Islet of Langerhans (tissue), 1 donor: Measurements from ENCODE around the gene TMEM237.

Experiments
- FAIRE-seq: peaks from one replicate; lab custom pipeline; 2011; peaks lifted over from hg19 to GRCh38; lab: Jason Lieb, UNC

Gene TMEM237

DNA sequence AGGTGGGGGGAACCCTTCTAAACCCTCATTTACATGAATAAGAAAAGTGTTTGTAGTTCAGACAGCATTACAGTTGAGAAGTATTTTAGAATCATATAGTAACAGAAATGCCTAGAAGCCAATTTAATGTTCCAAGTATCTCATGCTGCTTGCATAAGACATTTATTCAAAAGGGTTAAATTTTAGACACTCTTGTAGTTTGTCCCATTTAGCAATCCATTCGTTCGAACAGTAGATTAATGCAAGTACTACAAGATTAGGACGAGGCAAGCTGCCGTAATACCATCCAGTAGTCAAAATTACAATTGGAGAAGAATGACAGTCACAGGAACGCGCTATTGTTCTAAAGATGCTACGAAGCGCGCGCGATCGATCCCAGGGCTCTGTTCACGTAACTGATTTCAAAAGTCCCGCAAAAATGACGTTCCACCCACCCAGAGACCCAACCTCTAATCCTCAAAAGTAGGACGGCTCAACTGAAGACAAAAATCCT lies 1.2 kb downstream of the TMEM237 start:
- peak; percentile 49 for FAIRE-seq

DNA sequence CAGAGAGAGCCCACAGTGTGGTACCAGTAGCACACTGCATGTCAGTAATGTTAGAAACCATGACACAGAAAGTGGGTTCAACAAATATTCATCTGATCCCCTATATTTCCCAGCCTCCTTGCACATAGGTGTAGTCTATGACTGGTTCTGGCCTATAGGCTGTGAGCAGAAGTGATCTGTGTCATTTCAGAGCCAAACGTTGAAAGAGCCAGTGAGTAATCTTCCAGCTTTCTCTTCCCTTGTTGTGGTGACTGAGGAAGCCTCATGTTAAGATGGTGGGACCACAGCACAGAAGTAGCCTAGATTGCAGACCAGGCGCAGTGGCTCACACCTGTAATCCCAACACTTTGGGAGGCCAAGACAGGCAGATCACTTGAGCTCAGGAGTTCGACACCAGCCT lies 4.1 kb downstream of the TMEM237 start:
- FAIRE-seq = no peak

DNA sequence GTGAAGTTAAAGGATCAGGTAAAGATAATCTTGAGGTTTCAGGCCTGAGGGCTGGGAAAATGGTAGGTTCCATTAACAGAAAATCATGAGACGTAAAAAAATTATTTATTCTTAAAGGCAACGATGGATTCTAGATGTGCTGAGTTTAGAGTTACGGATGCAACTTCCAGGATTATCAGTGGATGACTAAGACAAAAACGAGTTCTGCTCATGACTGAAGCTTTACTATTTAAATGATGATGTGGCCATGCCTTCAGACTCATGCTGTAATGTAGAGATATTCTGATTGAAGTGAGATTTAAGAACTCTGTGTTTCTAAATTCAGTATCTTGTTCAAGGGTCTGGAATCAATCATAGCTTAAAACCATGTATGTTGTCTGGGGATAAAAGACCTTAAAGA lies 5.0 kb downstream of the TMEM237 start:
- FAIRE-seq = no peak

DNA sequence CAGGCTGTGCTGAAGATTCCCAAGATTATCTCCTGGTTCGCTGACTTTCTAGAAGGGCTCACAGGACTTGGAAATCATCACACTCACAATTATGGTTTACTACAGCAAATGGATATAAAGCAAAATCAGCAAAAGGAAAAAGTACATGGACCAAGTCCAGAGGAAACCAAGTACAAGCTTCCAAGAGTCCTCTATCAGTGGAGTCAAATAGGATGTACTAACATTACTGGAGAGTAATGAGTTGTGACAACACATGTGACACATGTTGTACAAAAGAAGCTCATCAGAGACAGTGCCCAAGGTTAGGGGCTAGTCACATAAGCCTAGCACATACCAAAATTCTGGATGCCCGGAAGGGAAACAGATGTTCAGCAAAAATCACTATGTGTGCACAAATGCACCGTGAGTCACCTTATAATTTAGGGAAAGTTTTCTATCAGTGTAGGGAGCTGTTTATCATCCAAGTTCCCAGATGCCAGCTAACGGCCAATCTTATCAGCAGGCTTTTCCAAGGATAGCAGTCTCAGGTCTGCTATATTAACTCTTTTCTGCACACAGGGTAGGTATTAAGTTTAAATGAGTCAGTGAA lies 9.5 kb downstream of the TMEM237 start:
- FAIRE-seq = no peak

DNA sequence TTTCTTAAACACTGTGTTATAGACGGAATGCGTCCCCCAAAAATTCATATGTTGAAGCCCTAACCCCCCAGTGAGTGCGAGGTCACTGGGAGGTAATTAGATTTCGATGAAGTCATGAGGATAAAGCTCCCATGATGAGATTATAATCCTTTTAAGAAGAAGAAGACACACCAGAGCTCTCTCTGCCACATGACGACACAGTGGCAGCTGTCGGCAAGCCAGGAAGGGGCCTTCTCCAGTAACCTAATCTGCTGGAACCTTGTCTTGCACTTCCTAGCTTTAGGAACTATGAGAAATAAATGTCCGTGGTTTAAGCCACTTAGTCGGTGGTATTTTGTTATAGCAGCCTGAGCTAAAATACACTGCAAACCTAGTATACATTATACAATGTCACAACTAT lies 12.3 kb downstream of the TMEM237 start:
- no peak for FAIRE-seq

DNA sequence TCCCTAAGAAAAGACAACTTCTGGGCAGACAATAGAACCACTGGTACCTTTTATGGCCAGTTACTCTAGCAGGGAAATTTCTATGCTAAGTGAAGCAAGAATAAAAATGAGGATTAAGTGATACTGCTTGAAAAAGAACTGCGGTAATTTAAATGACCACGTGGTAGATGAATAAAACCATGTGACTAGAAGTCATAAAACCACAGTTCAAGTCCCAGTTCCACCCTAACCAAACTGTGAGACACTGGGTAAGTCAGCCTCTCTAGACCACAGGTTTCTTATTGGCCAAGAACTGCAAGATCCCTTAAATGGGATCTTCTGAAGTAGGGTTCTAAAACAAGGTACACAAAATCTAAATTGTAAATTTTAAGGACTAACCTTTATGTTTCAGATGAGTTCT lies 12.7 kb downstream of the TMEM237 start:
- FAIRE-seq = no peak

DNA sequence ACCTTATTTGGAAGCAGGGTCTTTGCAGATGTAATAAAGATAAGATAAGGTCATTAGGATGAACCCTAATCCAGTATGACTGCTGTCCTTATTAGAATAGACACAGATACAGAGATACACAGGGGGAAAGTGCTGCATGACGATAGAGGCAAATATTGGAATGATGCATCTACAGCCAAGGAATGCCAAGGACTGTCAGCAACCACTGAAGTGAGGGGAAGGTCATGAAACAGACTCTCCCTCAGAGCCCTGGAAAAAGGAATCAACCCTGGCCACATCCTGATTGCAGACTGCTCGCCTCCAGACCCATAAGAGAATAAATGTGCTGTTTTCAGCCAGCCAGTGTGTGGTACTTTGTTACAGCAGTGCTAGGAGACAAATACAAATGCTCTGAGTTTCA lies 14.8 kb downstream of the TMEM237 start:
- FAIRE-seq = no peak

DNA sequence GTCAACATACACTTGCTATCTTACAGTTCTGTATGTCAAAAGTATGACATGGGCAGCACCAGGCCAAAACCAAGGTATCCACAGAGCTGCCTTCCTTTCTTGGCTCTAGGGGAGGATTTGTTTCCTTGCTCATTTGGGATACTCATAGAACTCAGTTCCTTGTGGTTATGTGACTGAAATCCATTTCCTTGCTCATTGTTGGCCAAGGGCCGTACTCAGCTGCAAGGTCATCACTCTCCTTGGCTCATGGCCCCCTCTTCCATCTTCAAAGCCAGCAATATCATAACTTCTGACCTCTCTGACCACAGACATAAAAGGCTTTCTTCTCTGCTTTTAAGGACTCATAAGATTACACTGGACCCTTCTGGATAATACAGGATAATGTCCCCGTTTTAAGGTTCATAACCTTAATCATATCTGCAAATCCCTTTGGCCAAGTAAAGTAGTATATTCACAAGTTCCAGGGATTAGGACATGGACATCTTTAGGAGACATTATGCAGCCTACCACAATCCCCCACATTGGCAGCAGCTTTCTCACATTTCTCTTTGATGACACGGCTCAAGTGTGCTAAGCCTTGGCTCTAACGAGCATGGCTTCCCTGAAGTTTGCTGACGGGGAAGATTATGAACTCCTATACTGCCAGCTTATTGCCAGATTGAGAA lies 20.9 kb downstream of the TMEM237 start:
- no peak for FAIRE-seq

DNA sequence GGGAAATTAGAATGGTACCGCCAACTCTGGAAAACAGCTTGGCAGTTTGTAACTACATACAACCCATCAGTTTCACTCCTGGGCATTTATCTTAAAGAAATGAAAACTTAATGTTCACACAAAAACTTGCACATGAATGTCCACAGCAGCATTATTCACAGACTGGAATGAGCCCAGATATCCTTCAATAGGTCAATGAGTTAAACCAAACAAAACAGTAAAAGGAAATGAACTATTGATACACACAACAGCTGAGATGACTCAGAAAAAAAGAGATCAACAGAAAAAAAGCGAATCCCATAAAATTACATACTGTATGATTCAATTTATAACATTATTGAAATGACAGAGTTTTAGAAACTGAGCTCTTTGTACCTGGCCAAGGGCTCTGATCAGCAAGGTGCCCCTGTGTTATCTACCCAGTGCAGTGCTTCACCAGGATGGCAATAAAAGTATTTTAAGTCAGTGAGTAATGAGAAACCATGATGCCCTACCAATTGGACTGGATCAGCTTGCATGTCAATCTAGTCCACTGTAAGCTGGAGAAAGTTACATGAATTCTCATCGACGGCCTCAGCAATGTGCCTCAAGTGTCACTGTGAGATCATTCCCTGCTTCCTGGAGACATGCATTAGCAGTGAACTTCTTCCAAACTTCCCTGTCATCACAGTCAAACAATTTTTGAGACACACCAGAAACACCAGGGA lies 21.9 kb downstream of the TMEM237 start:
- FAIRE-seq = no peak

DNA sequence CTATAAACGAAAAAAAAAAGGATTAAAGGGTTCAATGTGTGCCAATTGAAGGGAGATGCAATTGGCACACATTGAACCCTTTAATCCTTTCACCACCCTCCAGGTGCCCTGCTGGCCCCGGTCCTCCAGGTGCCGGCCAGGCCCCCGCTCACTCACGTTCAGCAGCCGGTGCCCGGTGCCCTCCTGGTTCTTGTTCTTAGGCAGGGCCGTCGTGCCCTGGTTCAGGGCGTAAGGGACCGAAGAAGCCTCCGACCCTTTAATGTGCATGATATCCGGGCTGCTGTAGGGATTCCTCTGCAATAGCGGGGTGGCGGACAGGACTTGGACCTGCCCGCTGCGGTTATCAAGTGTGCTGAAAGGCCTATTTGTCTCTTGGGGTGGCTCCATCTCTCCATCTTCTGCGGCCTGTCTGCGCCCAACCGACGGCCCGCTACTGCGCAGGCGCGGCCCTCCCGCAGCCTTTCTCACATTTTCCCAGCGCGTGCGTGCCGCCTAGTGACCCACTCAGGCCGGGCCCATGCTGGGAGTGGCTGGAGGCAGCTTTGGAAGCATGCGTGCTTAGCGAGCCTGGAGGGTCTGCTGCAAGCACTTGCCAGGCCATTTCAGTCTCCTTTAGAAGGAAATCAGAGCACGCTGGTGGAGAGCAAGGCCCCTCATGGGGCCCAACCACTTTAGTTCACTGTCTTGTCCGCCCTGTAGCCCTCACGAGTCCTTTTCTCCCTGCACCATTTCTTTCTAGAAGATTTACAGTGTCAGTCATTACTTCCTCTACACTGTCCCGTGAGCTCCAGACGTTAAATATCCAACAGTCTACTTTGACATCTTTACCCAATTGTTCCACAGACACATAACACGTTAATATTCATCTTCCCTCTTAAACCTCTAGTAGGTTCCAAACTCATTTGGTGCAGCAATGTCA lies 24.3 kb downstream of the TMEM237 start:
- FAIRE-seq = no peak

DNA sequence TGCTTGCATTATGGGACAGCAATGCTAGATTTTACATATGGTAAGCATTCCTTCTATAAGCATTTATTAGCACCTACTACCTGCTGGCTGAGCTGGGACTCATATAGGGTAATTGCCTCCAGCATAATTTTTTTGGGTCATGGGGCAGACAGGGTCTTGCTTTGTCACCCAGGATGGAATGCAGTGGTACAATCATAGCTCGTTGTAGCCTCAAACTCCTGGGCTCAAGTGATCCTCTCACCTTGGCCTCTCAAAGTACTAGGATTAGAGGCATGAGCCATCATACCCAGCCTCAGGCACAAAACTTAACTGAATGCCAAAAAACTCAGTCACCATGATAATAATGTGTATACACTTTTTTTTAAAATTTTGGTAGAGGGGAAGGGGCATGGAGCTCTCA lies 35.3 kb downstream of the TMEM237 start:
- FAIRE-seq = no peak

DNA sequence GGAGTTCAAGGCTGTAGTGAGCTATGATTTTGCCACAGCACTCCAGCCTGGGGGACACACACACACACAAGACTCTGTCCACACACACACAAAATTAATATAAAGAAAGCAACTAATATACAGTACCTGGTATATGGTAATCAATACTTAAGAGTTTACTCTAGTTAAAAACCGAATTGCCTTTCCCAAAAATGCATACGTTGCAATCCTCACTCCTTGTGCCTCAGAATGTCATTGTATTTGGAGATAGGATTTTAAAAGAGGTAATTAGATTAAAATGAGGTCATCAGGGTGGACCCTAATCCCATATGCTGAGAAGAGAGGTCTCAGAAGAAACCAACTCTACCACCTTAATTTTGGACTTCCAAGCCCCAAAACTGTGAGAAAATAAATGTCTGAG lies 35.7 kb downstream of the TMEM237 start:
- no peak for FAIRE-seq

DNA sequence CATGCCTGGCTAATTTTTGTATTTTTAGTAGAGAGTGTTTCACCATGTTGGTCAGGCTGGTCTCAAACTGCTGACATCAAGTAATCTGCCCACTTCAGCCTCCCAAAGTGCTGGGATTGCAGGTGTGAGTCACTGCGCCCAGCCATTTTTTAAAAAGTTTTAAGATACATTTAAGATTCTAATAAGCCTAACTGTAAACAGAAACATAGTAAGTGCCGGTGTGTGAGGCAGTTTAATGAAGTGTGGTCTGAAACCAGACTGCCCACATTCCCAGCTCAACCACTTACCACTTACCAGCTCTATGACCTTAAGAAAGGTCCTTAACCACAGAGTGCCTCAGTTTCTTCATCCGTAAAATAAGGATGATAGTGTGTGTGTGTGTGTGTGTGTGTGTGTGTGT lies 42.4 kb downstream of the TMEM237 start:
- no peak for FAIRE-seq

DNA sequence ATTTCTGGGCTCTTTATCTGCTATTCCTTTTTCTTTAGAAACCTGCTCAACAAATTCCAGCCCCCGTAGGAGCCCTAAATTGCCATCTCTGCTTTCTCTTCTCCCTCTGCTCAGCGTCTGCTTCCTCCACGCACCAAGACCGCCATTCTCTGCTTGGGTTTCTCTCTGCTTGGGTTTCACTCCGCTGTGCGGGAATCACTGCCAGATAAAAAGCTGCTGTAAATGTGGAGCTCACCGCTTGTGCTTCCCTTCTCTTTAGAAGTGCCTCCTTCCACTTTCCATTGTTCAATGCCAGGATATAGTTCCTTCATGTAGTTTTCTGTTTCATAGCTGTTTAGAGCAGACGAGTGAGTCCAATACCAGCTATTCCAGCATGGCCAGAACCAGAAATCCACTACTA lies 45.9 kb downstream of the TMEM237 start:
- FAIRE-seq = no peak

DNA sequence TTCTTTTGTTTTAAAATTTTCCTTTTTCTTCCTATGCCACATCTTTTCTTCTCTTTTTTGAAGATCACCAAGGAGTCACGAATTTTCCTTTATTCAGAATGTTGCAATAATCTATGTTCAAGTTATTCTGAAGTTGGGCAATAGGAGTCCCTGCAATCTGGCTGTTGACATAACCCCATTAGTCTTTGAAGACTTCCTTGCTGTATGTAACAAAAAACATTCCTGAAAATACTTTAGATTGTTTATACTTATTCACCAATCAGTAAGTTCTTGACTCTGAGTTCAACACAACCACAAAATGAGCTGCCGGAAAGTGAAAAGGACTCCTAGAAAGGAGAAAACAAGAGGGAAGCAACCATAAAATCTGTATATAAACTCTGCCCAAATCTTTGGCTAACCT lies 62.8 kb downstream of the TMEM237 start:
- no peak for FAIRE-seq

DNA sequence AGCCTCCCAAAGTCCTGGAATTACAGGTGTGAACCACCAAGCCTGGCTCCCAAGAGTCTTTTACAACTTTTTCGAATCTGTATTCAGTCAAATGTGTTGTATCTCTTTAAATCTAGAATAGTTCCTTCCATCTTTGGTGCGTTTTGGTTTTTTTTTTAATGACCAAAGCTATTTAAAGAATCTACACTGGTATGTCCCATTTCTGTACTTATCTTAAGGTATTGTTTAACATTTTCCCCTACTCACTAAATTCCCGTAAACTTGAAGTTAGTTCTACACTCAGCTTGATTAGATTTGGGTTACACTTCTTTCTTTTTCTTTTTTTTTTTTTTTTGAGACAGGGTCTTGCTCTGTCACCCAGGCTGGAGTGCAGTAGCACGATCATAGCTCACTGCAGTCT lies 63.8 kb downstream of the TMEM237 start:
- no peak for FAIRE-seq

DNA sequence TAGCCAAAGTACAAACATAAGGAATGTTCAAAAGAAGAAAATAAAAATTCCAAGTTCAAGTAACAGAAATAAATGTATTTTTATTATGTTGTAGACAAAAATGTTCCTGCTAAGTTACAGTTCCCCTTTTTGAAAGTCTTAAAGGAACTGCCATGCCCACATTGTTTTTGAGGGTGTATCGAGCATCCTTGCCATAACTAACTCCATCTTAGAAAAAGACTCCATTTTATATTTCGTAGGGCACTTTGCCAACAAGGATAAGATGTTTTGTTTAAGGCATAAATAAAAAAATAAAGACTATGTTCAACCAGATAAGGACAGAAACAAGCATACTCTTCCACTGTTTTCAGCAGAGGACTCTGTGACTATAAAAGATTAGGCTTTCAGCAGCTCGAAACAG lies 67.3 kb downstream of the TMEM237 start:
- no peak for FAIRE-seq

DNA sequence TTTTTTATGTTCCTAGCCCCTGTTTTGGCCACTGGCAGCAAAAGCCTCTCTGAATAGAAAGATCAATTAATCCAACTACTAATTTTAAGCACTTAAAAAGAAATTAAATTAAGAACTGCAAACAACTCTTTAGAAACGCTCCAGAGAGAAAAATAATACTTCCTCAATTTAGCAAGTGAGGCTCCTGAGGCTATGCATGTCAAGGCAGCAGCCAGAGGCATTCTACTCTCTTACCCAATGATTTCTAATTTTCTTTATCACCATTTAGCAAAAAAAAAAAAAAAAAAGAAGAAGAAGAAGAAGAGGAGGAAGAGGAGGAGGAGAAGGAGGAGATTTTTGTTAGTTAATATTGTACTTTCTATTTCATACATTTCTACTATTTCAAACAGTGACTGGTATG lies 68.5 kb downstream of the TMEM237 start:
- FAIRE-seq = no peak

DNA sequence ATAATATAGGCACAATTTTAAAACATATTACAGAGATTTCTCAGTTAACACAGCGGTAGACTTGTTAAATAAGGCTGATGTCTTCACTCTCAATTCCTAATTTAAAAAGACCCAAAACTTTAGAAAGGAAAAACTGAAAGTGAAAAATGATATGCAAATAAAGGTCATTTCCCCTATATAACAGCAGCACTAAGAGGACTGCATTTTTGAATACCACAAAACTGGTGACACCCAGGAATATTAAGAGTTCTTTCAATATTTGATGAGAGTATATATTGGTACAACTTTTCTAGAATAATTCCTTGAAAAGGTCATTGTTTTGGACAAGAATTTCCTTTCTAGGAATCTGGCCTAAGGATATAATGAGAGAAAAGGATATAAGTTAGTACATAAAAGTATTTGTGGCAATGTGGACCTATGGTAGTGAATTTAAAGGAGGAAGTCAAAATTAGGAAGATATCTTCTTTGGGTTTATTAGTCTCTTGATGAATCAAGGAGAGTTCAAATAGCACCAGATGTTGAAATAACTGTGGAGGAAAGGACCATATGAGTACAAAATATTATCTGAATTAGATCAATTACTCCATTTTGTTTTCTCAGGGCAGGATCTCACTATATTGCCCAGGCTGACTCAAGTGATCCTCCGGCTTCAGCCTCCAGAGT lies 70.3 kb downstream of the TMEM237 start:
- FAIRE-seq = no peak
